IPS-20b (cell line): ENCODE data around the gene SEC16A.
"Not testable (repeated sequence)": the region's sequence is repeated elsewhere in the genome, so short reads cannot be mapped to it uniquely, and the experiment has no call there.

Source experiments
- H3K27ac ChIP-seq: one replicate; pipeline ENCODE4 v1.5.1; 2013; ENCODE audit warnings: low read length
- H3K27me3 ChIP-seq: 2 replicates; pipeline ENCODE4 v1.6.1; 2013; ENCODE audit warnings: mild to moderate bottlenecking, low read length, inconsistent platforms; ENCODE audit not compliant: insufficient read depth
- H3K36me3 ChIP-seq: 2 replicates; pipeline ENCODE4 v1.6.1; 2013; ENCODE audit warnings: low read depth, mild to moderate bottlenecking, inconsistent platforms, low read length, moderate library complexity; ENCODE audit not compliant: insufficient read depth
- H3K4me1 ChIP-seq: 2 replicates; pipeline ENCODE4 v1.6.1; 2013; ENCODE audit warnings: mild to moderate bottlenecking, control low read depth, inconsistent platforms, low read length, moderate library complexity; ENCODE audit not compliant: insufficient read depth
- H3K4me3 ChIP-seq: 2 replicates; pipeline ENCODE4 v1.5.1; 2013; ENCODE audit warnings: mild to moderate bottlenecking, low read length, inconsistent platforms
- H3K9ac ChIP-seq: 2 replicates; pipeline ENCODE4 v1.6.1; 2013; ENCODE audit warnings: low read depth, mild to moderate bottlenecking, inconsistent platforms, low read length, moderate library complexity
- H3K9me3 ChIP-seq: 2 replicates; pipeline ENCODE4 v1.6.1; 2013; ENCODE audit warnings: mild to moderate bottlenecking, low read depth, low read length, inconsistent platforms; ENCODE audit not compliant: insufficient read depth

Gene SEC16A

DNA sequence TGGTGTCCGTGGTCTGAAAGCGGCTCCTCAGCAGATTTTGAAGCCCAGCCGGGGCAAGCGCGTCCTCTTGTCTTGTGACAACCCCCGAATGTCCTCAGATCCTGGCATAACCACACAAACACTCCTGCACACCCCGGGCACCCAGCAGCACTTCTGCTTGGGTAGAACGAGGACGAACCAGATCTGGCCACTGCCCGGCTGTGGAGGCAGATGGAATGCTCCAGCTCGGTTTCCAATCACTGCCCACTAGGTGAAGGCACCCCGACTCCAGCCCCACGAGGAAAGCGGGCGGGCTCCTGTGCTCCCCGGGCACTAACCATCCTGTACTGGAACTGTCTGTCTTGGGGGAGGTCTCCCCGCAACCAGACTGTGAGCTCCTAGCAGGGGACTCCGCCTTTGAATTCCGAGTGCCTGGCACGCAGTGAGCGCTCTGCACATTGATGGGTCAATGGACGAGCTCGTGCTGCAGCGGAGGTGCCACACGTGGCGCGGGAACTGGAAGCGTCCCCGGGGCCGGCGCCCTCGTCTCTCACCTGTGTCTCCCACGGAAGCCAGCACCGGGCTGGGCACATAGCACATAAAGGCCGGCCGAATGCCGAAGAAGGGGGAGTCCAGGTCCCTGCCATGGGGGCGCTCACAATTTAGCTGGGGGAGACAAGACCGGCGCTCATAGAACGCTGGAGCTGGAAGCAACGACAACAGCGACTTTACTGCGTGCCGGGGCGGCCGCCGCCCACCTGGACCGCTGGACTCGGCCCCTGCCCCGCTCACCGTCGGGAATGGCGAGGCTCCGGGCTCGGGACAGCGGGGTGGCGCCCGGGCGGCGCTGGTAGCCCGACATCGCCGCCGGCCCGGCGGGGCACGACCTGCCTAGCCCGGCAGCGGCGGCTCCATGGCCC is 73.0 kb downstream of the SEC16A start:
- peak overlapping the region; percentile 90; the same call in 1 of the 2 replicates for H3K9ac ChIP-seq
- H3K4me3 ChIP-seq, result peak overlapping the region; percentile 86
- H3K27me3 ChIP-seq, result no peaks in the 10 kb centered on the region
- H3K9me3 ChIP-seq, result no peaks in the 10 kb centered on the region
- peaks cover 66% of the 10 kb centered on the region for H3K36me3 ChIP-seq
- peak overlapping the region; percentile 46 for H3K27ac ChIP-seq
- peaks cover 3% of the 10 kb centered on the region; the same call in 1 of the 2 replicates for H3K4me1 ChIP-seq

DNA sequence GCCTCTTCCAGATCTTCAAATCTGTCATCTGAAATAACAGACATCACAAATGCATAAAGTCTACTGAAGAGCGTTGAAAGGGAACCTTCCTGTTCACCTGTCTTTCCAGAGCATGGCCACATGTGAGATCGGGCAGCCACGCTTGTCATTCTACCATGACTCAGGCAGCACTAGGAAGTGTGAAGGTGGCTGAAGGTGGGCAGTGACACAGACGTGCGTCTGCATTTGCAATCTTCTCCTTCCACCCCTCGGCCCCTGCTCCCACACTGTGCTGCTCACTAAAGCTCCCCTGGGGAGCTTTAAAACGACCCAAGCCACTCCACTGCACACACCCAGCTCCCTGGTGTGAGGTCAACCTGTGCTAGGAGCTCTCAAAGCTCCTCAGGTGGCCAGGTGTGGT is 74.9 kb downstream of the SEC16A start:
- Histone ChIP-seq H3K27me3 (no peaks in the 10 kb centered on the region), H3K27ac (no peak overlapping the region), H3K9ac (no peak overlapping the region), H3K4me1 (peaks cover 3% of the 10 kb centered on the region; the same call in 1 of the 2 replicates), H3K9me3 (no peaks in the 10 kb centered on the region), H3K36me3 (peaks cover 62% of the 10 kb centered on the region), H3K4me3 (no peak overlapping the region)

DNA sequence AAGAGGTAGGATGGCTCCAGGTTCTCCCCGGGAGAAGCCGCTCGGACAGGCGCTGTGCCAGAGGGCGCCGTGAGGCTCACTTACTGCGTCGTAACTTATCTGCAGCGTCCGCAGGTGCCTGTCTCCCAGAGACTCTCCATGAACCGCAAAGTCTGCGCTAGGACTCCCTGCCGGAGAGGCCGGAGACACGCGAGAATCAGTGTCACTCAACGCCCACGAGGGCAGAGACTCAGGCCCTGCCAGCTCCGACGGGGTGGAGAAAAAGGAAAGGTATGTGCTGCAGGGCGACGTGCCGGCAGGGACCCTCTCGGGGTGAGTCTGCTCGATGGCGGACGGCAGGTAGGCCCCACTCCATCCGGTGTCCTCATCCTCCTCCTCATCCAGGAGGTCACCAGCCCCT is 75.8 kb downstream of the SEC16A start:
- not testable (repeated sequence) for H3K4me3 ChIP-seq, H3K4me1 ChIP-seq, H3K27me3 ChIP-seq, H3K9me3 ChIP-seq, H3K27ac ChIP-seq, H3K9ac ChIP-seq
- H3K36me3 ChIP-seq, result peaks cover 60% of the 10 kb centered on the region

DNA sequence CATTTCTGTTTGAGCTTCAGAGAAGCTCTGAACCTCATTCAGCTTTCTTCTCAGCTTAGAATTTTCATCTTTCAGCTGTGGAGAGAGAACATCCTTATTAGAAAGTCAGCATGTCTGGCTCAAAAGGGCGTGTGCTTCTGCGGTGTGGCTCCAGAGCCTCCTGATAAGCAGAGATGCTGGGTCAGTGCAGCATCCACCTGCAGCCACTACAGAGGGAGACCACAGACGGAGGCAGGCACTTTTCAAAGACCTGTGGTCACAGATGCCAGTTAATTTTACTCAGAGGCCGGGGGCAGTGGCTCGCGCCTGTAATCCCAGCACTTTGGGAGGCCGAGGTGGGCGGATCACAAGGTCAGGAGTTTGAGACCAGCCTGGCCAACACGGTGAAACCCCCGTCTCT is 76.9 kb downstream of the SEC16A start:
- H3K9ac ChIP-seq, H3K4me1 ChIP-seq, H3K9me3 ChIP-seq, H3K27me3 ChIP-seq, H3K27ac ChIP-seq, H3K4me3 ChIP-seq: not testable (repeated sequence)
- H3K36me3 ChIP-seq, result peaks cover 64% of the 10 kb centered on the region

DNA sequence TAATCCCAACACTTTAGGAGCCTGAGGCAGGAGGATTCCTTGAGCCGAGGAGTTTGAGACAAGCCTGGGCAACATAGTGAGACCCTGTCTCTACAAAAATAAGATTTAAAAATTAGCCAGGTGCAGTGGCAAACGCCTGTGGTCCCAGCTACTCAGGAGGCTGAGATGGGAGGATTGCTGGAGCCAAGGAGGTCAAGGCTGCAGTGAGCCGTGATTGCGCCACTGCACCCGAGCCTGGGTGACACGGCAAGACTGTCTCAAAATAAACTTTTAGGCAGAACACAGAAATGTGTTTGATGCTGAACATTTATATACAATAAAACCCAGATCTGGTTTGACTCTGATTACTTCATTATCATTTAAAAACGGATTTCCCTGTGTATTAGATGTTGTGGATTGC is 77.4 kb downstream of the SEC16A start:
- Histone ChIP-seq H3K4me1 (peaks cover 3% of the 10 kb centered on the region; the same call in 1 of the 2 replicates), H3K36me3 (peaks cover 64% of the 10 kb centered on the region), H3K27me3 (no peaks in the 10 kb centered on the region), H3K4me3 (no peak overlapping the region), H3K27ac (no peak overlapping the region), H3K9ac (no peak overlapping the region), H3K9me3 (no peaks in the 10 kb centered on the region)

DNA sequence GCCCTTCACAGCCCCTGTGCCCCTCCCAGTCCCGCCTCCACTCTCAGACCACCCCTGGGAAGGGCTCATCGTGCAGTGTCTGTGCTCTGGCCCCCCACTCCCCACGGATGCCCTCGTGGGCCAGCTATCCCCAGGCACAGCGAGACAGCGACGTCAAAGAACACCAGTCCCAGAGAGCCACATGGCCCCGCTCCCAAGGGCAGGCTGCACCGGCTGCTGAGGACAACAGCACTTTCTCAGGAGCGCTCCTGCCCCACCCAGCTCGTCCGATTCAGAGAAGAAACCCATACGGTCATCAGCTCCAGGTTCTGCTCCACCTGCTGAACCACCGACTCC is 78.1 kb downstream of the SEC16A start:
- Histone ChIP-seq H3K27me3 (no peaks in the 10 kb centered on the region), H3K9me3 (no peaks in the 10 kb centered on the region), H3K4me3 (no peak overlapping the region), H3K4me1 (peaks cover 3% of the 10 kb centered on the region; the same call in 1 of the 2 replicates), H3K36me3 (peaks cover 64% of the 10 kb centered on the region), H3K27ac (no peak overlapping the region), H3K9ac (no peak overlapping the region)

DNA sequence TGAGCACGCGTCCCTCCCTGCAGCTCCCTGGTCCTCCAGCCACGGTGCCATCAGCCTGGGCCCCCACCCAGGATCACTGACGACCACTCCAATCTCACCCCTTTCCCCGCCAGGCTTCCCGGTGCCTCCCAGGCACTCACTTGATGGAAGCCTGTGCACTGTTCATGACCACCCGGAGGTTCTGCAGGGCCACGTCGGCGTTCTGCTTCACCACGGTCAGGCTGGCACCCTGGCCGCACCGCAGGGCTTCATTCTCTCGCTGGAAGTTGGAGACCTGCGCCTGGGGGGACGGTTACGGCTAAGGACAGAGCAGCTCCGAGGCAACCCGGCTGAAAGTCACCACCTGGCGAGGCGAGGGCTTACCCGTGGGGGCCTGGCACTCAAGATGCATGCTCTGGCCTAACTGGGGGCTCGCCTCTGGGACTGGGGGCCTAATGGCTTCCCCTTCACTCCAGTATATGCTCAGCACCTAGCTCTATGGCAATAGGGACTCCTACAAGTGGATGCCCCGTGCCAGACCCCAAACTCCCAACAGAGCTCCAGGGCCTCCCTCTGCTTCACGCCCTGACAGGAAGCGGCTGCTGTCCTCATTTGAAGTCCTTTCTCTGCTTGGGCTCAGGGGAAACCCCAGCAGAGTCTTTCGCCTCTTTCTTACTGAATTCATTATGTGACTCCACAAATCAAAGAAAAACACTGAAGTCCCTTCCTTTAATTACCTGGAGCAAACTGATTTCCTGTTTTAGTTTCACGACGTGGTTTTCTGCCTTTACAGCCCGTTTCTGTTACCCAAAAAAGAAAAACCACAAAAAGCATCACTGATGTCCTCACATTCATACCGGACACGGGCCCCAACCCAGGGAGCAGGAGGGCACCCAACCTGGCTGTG is 78.7 kb downstream of the SEC16A start:
- H3K9me3 ChIP-seq, result no peaks in the 10 kb centered on the region
- H3K27ac ChIP-seq, result no peak overlapping the region
- H3K4me1 ChIP-seq, result no peaks in the 10 kb centered on the region
- H3K4me3 ChIP-seq, result no peak overlapping the region
- H3K9ac ChIP-seq, result no peak overlapping the region
- no peaks in the 10 kb centered on the region for H3K27me3 ChIP-seq
- H3K36me3 ChIP-seq, result peaks cover 64% of the 10 kb centered on the region

DNA sequence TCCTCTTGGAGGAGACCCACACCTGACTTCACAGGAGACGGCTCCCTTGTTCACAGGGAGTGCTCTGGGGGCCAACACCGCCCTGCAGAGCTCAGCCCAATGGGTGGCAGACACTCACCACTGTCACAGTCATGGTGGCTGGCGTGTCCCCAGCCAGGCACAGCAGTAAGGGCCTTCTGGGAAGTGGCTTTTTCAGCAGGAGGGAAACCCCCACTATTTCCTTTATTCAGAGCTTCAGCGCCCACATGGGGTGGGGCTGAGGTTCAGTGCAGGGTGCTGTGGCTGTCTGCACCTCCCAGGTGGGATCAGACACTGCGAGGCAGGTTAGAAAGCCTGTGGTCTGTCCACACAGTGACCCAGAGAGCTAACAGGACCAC is 79.3 kb downstream of the SEC16A start:
- no peak overlapping the region for H3K4me3 ChIP-seq
- H3K9me3 ChIP-seq, result no peaks in the 10 kb centered on the region
- H3K9ac ChIP-seq, result no peak overlapping the region
- H3K27ac ChIP-seq, result no peak overlapping the region
- H3K4me1 ChIP-seq, result 0 out of 2 replicates have a peak, but pooled peaks cover 4% of the 10 kb centered on the region
- H3K27me3 ChIP-seq, result no peaks in the 10 kb centered on the region
- peaks cover 66% of the 10 kb centered on the region for H3K36me3 ChIP-seq

DNA sequence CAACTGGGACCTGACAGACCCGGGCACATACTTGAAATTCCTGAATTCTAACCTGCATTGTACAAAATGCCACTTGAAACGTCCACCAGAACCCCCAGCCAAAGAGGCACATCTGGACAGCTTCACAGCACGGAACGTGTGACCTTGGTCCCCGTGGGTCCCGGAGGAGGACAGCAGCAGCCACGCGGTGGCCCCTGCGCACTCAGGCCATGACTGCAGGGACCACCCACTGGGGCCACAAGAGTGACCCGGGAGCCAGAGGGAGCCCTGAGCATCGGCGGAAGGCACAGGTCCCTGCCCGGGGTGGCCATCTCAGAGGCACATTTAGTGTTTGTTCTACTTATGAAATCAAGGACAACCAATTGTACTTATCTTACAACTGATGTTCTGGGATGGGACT is 80.8 kb downstream of the SEC16A start:
- no peak overlapping the region for H3K4me3 ChIP-seq
- H3K36me3 ChIP-seq, result peaks cover 68% of the 10 kb centered on the region
- H3K27ac ChIP-seq, result no peak overlapping the region
- H3K9ac ChIP-seq, result no peak overlapping the region
- 0 out of 2 replicates have a peak, but pooled peaks cover 4% of the 10 kb centered on the region for H3K4me1 ChIP-seq
- H3K9me3 ChIP-seq, result no peaks in the 10 kb centered on the region
- H3K27me3 ChIP-seq, result no peaks in the 10 kb centered on the region

DNA sequence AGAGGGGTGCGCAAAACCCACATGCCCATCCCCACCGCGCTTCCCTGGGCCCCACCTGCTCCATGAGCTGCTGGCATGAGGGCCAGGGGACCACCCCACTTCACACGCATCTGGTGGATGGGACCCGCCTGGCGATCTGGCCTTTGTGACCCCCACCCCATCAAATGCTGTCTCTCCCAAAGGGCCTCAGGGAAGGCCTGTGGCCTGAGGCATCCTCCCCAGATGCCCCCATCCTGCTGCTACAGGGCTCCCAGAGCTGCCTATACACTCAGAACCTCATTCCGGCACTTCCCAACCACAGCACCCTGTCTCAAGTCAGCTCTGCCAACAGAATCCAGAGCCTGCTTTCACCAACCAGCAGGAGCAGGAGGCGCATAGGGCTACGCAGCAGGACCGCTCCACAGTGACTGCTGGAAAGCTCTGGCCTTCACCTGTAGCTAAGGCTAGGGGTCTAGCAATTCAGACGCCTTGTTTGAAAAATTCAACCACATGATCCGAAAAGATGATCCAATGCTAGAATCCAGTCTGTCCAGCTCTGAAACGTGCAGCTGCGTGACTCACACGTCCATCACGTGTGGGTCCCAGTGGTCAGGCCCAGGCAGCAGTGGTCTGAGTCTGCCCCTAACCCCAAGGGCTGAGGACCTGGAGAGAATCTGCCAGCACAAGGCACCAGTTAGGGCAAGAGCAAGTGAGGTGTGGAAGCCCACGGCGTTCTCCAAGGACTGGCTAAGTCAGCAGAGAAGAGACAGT is 81.5 kb downstream of the SEC16A start:
- H3K4me3 ChIP-seq, result no peak overlapping the region
- no peaks in the 10 kb centered on the region for H3K9me3 ChIP-seq
- no peak overlapping the region for H3K9ac ChIP-seq
- 0 out of 2 replicates have a peak, but pooled peaks cover 4% of the 10 kb centered on the region for H3K4me1 ChIP-seq
- H3K27ac ChIP-seq, result no peak overlapping the region
- H3K36me3 ChIP-seq, result peaks cover 68% of the 10 kb centered on the region
- no peaks in the 10 kb centered on the region for H3K27me3 ChIP-seq

DNA sequence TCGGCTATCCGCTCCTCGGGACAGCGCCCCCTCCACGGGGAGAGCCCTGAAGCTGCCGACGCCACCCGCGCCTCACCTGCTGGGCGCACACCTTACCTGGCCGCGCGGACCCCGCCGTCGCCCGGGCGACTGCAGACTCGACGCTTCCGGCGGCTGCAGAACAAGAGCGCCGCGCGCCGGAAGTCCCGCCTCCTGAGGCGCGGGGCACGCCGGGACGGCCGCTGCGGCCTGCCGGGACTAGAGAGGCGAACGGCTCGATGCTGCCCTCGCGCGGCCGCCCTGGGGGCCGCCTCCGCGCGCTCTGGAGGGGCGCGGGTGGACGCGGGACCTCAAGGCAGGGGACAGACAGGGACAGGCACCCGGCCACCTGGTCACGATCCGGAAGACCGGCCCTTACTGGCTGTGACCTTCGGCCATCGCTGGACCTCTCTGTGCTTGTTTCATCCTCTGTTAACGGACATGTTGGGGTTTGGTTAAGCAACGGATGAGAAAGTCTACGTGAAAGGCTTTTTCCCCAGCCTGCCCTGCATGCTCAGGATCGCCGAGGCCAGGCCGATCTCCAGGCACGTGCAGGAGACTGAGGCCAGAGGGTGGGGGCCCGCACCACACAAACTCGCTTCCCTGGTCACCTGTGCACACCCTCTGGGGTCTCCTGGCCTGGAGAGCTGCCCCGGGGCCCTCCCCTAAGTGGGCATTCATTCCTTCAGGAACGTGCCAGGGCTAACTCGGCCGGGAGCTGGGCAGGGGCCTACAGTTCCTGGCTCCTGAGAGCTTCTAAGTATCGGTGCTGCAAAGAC is 82.6 kb downstream of the SEC16A start, which contains the start of gene SNAPC4:
Gene SNAPC4, minus strand, starts transcription at position 133 of the 797 bp plus-strand sequence. CDS start 1,742 bp downstream, outside the sequence.
- no peaks in the 10 kb centered on the region for H3K27me3 ChIP-seq
- no peaks in the 10 kb centered on the region for H3K9me3 ChIP-seq
- H3K4me3 ChIP-seq, result peak within 1 kb of the TSS; percentile 92
- peak within 1 kb of the TSS; percentile 85 for H3K9ac ChIP-seq
- no peak within 1 kb of the TSS for H3K27ac ChIP-seq
- 0 out of 2 replicates have a peak, but pooled peaks cover 4% of the 10 kb centered on the region for H3K4me1 ChIP-seq
- H3K36me3 ChIP-seq, result peaks cover 68% of the 10 kb centered on the region
